ENCODE data around the gene CDH5.

The CDH5 gene

DNA sequence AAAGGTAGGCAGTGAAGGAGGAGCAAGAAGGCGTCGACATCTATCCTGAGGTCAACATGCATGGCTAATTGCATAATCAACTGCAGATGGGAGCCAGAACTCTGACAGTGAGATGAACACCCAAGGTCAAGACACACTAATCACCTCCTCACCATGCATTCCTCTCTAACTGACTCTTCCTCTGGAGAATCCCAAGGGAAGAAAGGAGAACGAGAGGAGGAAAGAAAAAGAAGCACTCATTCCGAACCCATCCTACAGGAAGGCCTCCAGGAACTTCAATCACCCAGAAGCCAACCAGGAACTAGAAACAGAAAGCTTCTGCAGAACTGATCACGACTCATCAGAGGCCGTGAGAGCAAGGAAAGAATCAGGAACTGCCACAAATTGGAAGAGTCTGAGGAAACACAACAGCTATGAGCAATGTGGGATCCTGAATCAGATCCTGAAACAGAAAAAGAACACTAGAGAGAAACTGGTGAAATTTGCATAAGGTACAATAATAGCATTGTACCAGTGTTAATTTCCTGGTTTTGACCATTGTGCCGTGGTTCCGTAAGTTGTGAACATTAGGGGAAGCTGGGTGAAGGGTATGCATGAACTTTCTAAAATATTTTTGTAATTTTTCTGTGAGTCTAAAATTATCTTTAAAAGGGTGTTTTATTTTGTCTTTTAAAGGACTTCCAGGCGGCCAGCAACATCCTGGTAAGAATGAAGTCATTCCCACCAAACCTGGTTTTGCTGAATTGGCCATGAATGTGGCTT lies 50.6 kb downstream of the CDH5 start:
- no peak for DNase-seq (ENCODE audit: low spot score)

DNA sequence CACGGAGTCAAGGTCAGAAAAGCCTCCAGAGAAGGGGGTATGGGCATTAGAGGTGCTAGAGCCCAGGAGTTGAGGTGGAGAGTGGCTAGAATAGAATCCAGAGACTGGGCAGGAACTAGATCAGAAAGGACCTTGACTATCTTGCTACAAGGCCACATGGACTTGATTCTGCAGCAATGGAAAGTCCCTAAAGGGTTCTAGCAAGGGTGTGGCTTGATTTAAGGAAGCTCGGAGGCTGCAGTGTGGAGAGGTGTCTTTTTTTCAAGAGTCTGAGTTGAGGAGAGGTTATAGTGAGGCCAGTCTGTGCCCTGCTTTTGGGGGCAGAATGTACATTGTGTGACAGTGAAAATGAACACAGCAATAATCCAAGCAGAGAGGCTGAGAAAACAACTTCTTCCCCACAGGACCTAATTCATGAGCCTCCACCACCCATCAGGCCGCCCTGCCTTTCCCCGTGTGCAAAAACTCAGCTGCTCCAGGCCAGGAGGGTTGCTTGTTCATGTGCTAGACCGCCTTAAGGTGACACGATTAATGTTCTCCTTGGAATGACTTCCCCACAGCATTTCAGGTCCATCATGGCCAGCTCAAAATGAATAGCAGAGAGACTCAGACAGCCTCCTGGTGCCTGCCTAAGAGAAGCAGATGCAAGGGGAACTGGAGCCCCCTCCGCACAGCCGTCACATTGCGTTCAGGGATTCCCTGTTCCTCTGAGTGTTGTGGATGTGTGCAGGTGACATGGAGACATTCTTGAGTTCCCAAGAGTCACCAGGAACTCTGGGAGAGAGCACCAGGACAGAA lies 51.9 kb downstream of the CDH5 start:
- no peak for DNase-seq (ENCODE audit: low spot score)

DNA sequence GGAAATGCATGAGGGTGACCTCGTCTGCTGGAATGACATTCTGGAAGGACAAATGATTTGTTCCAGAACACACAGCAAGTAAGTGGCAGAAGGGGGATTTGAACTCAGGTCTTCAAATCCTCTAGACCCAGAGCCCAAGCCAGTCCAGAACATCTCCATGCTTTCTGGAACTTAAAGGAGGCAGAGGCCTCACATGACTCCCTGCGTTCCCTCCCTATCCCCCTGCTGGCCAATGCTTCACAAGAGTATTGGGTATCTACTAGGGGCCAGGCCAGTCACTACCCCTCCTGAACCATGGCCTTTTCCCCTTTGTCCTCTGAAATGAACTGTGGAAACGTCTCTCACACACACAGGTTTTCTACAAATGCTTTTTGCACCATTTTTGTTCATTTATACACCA lies 53.0 kb downstream of the CDH5 start:
- DNase-seq (ENCODE audit: low spot score), result no peak

DNA sequence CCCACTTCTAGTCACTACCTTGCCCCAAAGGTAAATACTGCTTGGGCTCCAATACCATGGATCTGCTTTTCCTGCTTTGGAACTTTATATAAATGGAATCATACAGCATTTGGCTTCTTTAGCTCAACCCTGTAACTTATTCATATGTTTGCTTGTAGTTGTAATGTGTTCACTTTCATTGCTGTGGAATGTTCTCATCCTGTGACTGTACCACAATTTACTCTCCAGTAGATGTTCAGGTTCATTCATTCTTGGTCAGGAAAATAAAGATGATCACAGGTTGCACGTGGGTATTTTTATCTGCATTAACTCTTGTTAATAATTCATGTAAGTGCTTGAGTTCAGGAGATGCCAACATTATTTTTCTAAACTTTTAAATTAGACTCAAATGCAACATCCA lies 53.9 kb downstream of the CDH5 start:
- DNase-seq (ENCODE audit: low spot score), result no peak

DNA sequence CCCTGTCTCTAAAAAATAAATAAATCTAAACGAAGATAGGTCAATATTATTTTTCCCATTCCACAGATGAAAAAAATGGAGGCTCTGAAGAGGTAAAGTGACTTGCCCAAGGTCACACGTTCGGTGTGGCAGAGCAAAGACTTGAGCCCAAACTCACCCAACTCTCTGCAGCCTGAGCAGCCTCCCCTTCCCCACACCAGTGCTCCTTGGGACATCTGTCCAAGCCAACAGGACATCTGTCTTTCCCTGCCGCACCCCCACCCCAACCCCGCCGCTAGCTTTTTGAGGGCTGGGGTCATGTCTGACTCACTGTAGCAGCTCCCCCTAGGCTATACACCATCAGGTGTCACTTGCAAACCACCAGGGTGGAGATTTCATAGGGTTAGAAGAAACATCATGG lies 55.4 kb downstream of the CDH5 start:
- no peak for DNase-seq (ENCODE audit: low spot score)

DNA sequence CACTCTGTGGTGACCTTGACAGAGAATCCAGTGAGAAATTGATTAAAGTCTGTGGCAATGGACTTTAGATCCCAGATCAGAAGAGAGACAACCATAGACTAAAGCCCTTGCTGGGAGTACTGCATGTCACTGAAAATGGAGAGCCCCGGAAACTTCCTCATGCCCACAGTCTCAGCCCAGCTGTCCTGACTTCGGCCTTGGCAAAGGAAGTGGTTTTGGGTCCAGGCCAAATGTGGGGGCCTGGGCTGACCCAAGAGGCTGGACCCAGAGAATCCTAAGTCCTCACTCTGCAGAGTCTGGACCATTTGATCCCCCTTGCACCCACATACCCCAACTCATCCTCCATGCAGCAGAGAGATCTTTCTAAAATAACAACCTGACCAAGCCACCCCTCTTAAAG lies 55.9 kb downstream of the CDH5 start:
- DNase-seq (ENCODE audit: low spot score), result no peak

DNA sequence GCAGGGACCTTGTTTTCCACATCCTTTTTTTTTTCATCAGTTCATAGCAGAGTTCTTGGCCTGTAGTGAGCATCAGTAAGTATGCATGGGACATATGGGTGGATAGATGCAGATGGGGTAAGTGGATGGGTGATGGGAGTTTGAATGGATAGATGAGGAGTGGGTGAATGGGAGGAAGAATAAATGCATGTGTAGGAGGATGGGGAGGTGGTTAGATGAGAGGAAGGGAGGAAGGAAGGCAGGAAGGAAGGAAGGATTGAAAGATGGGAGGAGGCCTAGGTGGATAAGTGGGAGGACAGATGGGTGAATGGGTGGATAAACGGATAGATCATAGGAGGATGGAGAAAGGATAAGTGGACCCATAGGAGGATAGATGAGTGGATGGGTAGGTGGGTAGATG lies 56.7 kb downstream of the CDH5 start:
- no peak for DNase-seq (ENCODE audit: low spot score)

DNA sequence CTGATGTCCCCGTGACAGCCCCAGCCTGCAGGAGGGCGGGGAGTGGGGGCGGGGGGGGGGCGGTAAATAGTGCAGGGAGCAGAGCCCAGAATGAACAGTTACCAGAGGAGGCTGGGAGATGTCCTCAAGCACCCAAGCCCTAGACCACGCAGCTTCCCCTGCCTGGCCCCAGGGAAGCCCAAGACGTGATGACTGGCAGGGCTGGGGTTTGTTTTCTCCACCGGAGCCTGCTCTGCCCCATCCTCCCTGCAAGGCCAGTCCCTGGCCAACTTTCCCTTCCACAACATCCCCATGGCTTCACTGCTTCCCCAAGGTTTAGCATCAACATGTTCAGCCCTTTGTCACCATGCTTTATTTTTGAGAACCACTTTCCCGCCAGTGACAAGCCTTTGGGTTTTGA lies 59.2 kb downstream of the CDH5 start:
- DNase-seq (ENCODE audit: low spot score), result no peak

DNA sequence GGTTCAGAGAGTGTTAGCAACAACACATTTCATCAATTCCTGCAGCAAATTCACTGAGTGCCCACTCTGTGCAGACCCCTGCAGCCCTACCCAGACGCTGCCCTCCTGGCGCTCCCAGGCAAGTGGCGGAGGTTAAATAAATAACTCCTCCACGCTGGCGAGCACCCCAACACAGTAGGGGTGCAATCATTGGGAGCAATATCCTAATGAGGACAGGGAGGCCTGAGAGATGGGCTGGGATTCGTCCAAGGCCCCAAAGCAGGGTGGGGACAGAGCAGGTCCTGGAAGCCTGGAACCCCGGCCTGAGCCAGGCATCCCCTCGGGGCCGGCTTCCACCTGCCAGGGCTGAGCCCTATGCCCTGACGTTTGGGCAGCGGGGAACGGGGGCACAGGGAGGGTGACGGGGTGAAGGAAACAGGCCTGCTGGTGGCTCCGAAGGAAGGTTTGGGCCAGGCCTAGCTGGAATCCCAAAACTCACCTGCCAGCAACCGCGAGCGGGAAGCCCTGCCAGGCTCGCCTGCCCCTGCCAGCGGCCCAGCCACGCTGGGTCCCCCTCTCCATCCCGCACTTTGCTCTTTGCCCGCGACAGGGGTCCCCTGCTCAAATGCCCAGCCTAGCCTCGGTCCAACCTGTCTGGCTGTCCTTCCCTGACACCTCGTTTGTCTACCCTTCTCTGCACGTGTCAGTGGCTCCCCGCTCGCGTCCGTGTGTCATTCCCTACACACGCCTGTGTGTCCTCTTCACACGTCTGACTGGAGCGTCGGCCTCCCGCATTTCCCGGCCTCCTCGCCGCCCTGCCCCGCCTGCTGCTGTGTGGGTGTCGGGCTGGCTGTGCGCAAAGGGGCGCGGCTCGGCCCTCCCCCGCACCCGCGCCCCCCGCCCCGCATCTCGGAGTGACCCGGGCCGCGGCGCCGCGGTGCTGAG lies 59.9 kb downstream of the CDH5 start:
- no peak for DNase-seq (ENCODE audit: low spot score)

DNA sequence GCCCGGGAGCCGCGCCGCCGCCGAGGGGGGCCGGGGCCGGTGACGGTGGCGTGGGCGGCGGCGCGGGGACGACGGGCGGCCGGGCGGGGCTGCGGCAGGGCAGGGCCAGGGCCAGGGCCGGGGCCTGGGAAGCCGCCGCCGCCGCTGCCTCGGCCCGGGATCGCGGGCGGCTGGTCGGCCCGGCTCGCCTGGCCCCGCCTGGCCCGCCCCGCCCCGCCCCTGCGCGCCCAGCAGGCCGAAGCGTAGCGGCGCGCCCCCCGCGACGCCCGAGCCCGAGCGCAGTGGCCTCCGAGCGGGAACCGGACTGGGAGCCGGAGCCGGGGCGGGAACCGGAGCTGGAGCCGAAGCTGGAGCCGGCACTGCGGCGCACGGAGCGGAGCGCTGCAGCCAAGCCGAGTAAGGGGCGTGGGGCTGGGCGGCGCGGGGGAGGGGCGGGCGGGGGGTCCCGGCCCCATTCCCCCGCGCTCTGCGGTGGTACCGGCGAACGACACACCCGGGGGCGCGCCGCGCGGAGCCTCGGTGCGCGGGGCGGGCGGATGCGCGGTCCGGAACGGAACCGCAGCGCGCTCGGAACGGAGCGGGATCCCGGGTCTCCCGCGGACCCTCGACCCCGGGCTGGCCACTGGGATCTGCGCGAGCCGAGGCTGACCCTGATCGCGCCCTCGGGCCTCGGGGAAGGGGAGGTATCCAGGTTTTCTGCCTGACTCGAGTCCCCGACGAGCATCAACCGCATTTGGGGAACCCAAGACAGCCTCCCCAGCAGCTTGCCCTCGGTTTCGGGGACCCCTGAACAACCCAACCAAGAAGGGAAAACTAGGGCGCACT lies 60.8 kb downstream of the CDH5 start, which contains the start of gene BEAN1:
Gene BEAN1 (plus strand): TSS at position 260 of the 825 bp plus-strand sequence. CDS start 10,382 bp downstream, outside the sequence.
- peak; percentile 66 for DNase-seq (ENCODE audit: low spot score)

DNA sequence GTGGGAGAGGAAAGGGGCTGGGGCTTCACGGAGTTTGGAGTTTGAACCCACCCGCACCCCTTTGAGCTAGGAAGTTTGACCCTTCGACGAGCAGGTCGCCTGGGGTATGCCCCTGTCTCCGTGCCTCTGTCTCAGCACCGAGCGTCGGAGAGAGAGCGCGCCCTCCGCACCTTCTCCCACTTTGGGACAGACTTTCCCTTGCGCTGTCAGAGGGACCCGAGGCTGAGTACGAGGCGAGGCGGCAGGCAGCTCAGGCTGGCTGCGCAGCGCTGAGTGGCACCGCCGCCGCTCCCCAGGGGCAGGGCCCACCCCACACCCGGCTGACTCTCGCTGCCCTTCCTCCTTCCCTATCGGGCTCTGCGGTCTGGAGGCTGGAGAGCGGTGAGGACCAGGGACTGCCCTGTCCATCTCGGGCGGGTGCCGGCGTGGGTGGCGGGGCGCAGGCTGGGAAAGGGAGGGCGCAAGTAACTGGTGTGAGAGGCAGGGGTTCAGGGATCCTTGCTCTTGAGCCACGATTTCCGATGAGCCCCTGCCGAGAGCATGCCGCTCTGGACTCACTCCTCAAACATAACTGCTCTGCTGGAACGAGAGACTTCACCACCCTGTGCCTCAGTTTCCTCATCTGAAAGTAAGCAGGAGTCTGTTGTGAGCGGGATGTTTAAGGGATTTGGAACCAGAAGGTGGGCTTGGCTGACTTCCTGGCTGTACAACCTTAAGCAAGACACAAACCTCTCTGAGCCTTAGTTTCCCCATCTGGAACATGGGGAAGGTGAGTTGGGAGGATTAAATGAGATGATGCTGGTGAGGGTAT lies 61.6 kb downstream of the CDH5 start:
- no peak for DNase-seq (ENCODE audit: low spot score)

DNA sequence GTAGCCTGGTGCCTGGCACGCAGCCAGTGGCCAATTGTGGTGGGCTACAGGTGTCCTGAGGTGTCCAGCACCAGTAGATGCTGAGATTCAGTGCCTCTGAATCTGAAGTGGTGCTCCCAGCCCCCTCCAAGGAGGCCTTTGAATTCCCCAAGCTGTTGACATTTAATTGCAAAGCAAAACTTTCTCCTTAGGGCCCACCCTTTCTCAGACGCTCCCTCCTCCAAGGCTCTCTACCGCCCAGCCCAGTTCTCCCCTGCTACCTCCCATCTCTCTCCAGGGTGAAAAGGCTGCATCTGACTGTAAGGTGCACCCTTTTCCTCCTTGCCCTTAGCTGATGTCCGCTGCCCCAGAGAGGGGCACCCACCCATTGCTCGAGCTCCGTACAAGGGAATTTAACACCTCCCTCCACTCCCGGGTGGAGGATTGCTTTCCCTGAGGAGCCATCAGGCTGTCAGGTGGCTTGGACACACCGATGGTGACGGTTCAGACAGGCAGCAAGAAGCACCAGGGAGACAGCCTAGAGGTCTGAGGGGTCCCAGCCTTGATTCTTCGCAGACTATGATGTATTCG lies 62.3 kb downstream of the CDH5 start:
- no peak for DNase-seq (ENCODE audit: low spot score)

DNA sequence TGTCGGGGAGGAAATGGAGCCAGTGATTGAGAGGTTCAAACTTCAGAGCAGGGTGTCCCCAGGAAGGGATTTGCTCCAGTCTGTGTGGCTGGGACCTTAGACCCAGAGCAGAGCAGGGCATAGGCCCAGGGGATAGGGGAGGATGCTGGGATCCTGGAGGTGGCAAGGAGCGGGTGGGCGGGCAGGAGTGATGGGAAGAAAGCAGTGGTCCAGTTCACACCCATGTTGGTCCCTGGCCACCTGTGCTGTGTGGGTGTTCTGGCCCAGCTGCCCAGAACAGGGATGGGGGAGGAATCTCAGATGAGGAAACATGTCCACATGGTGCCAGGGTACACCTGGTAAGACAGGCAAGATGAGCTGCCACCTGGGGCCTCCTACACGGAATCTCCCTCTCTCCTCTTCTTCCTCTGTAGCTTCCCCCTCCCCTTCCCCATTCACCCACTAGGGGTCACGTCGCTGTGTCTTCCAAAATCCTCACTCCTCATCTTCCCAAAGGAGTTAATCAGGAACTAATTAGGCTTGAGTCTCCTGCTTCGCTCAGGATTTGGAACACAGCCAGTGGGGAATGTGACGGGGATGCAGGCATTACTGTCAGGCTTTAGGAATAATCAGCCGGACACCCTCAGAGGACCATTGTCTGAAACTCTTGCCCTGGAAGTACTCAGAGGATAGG lies 62.9 kb downstream of the CDH5 start:
- no peak for DNase-seq (ENCODE audit: low spot score)

DNA sequence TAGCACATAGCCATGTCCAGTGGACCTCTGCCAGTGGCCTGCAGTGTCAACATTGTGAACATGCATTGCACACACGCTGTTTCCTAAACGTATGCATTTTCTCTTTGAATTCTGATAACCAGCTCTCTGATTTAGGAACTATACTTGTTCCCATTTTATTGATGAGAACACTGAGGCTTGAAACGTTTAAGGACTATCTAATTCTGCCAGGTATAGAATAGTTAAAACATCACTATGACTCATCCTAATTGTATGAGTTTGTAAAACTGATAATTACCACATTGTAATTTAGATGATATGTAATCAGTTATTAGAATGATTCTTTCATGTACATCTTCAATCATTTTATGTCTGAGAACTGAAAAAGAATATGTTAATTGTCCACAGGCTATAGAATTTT lies 63.7 kb downstream of the CDH5 start:
- no peak for DNase-seq (ENCODE audit: low spot score)

DNA sequence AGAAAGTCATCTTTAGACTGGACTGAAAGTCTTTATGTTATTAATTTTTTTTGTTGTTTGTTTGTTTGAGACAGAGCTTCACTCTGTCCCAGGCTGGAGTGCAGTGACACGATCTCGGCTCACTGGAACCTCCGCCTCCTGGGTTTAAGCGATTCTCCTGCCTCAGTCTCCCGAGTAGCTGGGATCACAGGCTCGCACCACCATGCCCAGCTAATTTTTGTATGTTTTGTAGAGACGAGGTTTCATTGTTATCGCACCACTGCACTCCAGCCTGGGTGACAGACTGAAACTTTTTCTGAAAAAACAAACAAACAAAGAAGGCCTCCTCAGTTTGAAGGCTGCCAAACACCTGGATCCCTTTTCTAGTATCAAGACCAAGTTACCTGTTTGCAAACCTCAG lies 65.3 kb downstream of the CDH5 start:
- DNase-seq (ENCODE audit: low spot score), result no peak

DNA sequence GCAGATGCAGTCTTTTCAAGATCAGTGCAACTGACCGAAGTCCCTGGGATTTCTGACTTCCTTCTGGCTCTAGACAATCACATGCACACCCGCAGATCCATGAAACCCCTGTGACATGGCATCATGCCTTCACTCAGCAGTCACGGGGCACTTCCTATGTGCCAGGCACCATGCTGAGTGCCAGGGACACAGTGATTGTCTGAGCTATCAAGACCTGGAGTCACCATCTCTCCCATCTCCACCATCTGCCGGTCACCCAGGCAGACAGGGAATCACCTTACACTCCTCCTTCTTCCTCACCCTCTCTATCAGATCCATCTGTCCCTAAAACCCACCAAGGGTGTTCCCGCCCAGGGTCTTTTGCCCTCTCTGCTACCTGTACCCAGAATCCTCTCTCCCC lies 65.9 kb downstream of the CDH5 start:
- no peak for DNase-seq (ENCODE audit: low spot score)

DNA sequence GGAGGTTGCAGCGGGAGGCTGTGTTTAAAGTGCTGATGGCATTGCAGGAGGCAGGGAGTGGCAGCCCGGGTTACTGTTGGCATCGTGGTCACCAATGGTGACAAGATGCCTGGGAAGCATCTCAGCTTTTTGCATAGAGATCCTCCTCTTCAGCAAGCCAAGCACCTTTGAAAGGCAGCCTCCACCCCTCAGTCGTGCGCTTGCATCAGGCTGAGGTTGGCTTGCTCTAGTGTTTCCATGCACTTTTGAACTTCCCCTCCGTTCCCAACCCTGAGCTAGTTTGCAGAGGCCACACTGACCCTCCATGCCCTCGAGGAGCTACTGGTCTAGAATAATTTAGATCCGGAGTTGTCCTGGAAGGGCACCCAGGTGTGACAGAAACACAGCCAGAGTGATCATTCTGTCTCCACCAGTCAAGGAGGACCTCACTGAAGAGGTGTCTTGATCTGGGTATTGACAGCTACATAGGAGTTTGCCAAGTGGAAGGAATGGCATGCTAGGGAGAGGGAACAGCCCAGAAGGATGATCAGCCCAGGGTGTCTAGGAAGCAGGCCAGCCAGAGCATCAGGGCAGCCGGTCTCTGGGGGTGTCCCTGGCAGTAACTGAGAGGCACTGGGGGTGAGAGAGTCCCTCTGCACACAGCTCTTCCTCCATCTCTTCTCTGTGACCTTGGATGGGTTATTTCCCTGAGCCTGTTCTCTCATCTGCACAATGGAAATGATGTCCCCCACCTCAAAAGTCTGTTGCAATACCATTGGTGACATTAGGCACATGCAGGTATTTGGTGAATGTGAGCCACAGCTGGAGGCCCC lies 68.3 kb downstream of the CDH5 start:
- no peak for DNase-seq (ENCODE audit: low spot score)

DNA sequence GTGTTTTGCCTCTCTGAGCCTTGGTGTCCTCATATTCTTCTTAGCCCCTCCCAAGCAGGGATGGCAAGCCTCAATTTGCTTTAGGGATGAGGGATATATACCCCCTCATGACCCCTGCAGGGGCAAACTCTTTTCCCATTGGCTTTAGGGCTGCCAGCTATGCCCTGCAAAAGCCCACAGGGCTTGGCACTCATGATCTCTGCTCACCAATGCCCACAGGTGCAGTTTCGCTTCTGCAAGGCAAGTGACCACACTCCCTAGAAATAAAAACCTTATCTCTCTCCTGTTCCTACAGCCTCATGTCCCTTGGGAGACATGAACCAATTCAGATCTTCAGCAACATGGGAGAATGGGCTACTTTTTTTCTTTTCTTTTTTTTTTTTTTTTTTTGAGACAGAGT lies 69.4 kb downstream of the CDH5 start:
- DNase-seq (ENCODE audit: low spot score), result no peak

DNA sequence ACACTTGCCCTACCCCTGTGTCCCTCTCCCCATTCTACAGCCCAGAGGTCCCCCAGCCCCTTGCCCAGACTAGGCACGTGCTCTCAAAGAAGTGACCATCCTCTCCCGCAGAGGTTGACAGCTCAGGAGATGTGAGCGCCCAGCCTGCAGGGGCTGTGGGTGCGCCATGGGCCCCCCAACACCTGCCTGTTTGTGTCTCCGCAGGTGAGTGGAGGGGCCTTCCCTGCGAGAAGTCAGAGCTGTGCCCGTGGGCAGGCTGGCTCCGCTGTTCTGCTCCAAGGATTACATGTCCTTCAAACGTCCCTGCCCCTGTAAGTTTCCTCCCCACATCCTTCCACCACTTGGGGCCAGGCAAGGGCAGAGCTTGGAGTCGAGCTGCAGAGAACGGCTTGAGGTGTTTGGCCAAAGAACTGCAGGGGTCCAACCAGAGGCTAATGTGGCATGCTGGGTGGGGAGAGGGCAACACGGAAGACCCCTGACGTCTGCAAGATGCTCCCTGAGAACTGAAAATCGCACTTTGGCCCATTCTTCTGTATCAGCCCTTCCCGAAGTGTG lies 71.0 kb downstream of the CDH5 start:
- no peak for DNase-seq (ENCODE audit: low spot score)
